ENCODE data around the gene DSCAML1.

DSCAML1 gene

GRCh38 chr11:117381481-117382387 is 415.3 kb downstream of the DSCAML1 start:
- no peak for DNase-seq
- H3K36me3 ChIP-seq: peaks cover 30 to 89% (median 68%) of the 10 kb centered on the region in 3 donors

GRCh38 chr11:117380676-117381075 is 416.3 kb downstream of the DSCAML1 start:
- Histone ChIP-seq H3K4me3 (no peak overlapping the region), H3K36me3 (peaks cover 33 to 89% (median 75%) of the 10 kb centered on the region in 3 donors), H3K27ac (no peak overlapping the region), H3K27me3 (no peaks in the 10 kb centered on the region), H3K4me1 (no peaks in the 10 kb centered on the region), H3K9me3 (no peaks in the 10 kb centered on the region)
- no peak for TF ChIP-seq CTCF (IDR thresholded peaks at IDR 0.05)
- intact Hi-C loops (cut with DNase I; ENCODE audit: low total_unique reads): no loop called here
- DNase-seq: peak in 1 of 2 donors; percentile 25

More at GRCh38 chr11:117381481-117382387, 415.3 kb downstream of the DSCAML1 start:
- intact Hi-C loops (cut with DNase I; ENCODE audit: low total_unique reads): no loop called here
- Histone ChIP-seq H3K4me3 (no peak overlapping the region), H3K4me1 (no peaks in the 10 kb centered on the region), H3K27me3 (no peaks in the 10 kb centered on the region), H3K27ac (no peak overlapping the region), H3K9me3 (no peaks in the 10 kb centered on the region)
- no peak for TF ChIP-seq CTCF (IDR thresholded peaks at IDR 0.05)

- peaks cover 33 to 89% (median 75%) of the 10 kb centered on the region in 3 donors for H3K36me3 ChIP-seq
- no peaks in the 10 kb centered on the region for H3K27me3 ChIP-seq
- no peaks in the 10 kb centered on the region for H3K9me3 ChIP-seq
- peak in 1 of 2 donors; percentile 60 for DNase-seq
- H3K4me1 ChIP-seq: no peaks in the 10 kb centered on the region
- no peak overlapping the region for H3K4me3 ChIP-seq
- intact Hi-C loops (cut with DNase I; ENCODE audit: low total_unique reads): no loop called here
- H3K27ac ChIP-seq: no peak overlapping the region
- TF ChIP-seq CTCF (IDR thresholded peaks at IDR 0.05): no peak
These were observed 417.8 kb downstream of the DSCAML1 start for GRCh38 chr11:117378976-117379865.
